SIG-M5 treated with dmso at 0.1 percent for 504 hours (cell line): Measurements from ENCODE around the gene SNCB.

ENCODE experiments used
- DNase-seq: peaks from one replicate; lab custom pipeline; 2025; ENCODE audit not compliant: unreplicated experiment; lab: John Stamatoyannopoulos, UW

Gene SNCB

GRCh38 chr5:176625512-176625911 lies 4.8 kb downstream of the SNCB start:
- DNase-seq: no peak

GRCh38 chr5:176624938-176625337 lies 5.4 kb downstream of the SNCB start:
- no peak for DNase-seq

GRCh38 chr5:176624142-176624541 lies 6.2 kb downstream of the SNCB start:
- no peak for DNase-seq

- DNase-seq: no peak
Observed at GRCh38 chr5:176621661-176622079, 8.7 kb downstream of the SNCB start.

GRCh38 chr5:176620333-176620981 lies 9.9 kb downstream of the SNCB start:
- peak; percentile 23 for DNase-seq

GRCh38 chr5:176619569-176620332 lies 10.6 kb downstream of the SNCB start:
- no peak for DNase-seq

GRCh38 chr5:176619203-176619568 lies 11.1 kb downstream of the SNCB start:
- DNase-seq: peak; percentile 60

GRCh38 chr5:176618783-176619182 lies 11.6 kb downstream of the SNCB start:
- DNase-seq: no peak

GRCh38 chr5:176616511-176616910 lies 13.8 kb downstream of the SNCB start:
- DNase-seq: no peak

- no peak for DNase-seq
Observed at GRCh38 chr5:176614805-176615478, 15.4 kb downstream of the SNCB start.

GRCh38 chr5:176612855-176613254 lies 17.5 kb downstream of the SNCB start:
- DNase-seq: no peak

GRCh38 chr5:176612008-176612407 lies 18.3 kb downstream of the SNCB start:
- no peak for DNase-seq

GRCh38 chr5:176611435-176611834 lies 18.9 kb downstream of the SNCB start:
- DNase-seq: peak; percentile 63

GRCh38 chr5:176610435-176610773 lies 19.9 kb downstream of the SNCB start:
- DNase-seq: no peak

GRCh38 chr5:176609724-176610434 lies 20.5 kb downstream of the SNCB start, which contains the start of gene GPRIN1:
TSS of gene GPRIN1 (minus strand) at chr5:176610156. CDS start at chr5:176599834, 10,322 bp downstream.
- DNase-seq: peak; percentile 29

GRCh38 chr5:176608937-176609723 lies 21.2 kb downstream of the SNCB start:
- DNase-seq: no peak

GRCh38 chr5:176608142-176608705 lies 22.1 kb downstream of the SNCB start:
- DNase-seq: no peak

- DNase-seq: no peak
Observed at GRCh38 chr5:176606875-176607274, 23.5 kb downstream of the SNCB start.

- no peak for DNase-seq
Observed at GRCh38 chr5:176606032-176606431, 24.3 kb downstream of the SNCB start.

- DNase-seq: no peak
Observed at GRCh38 chr5:176603091-176603490, 27.2 kb downstream of the SNCB start.
